Liver (tissue), 9 donors: ENCODE data around the gene DIAPH3. TPM values are rescaled to one million over a fixed set of nuclear protein-coding genes. Genes with fewer than 3 reads are reported as not detected.

ENCODE experiments used
- DNase-seq: peaks from one replicate; pipeline ENCODE4 v3.0.0-alpha.2; 2017; ENCODE audit warnings: low spot score
- H3K27ac ChIP-seq, 2 donors: one replicate each; pipeline ENCODE4 v1.7.0; 2013; ENCODE audit warnings: inconsistent platforms in 2 of 2, low read length in 2 of 2, control low read depth in 1 of 2, low read depth in 1 of 2, mild to moderate bottlenecking in 1 of 2
- H3K27me3 ChIP-seq, 4 donors: one replicate each; pipeline versions ENCODE4 v1.6.1 to v1.7.0; 2013; ENCODE audit warnings: low read length in 3 of 4, inconsistent platforms in 1 of 4, mild to moderate bottlenecking in 1 of 4, moderate library complexity in 1 of 4; ENCODE audit not compliant: control insufficient read depth in 4 of 4, insufficient read depth in 4 of 4
- H3K36me3 ChIP-seq, 4 donors: one replicate each; pipeline versions ENCODE4 v1.6.1 to v1.7.0; 2013; ENCODE audit warnings: low read length in 3 of 4, mild to moderate bottlenecking in 3 of 4, low read depth in 1 of 4, moderate library complexity in 1 of 4; ENCODE audit not compliant: control insufficient read depth in 4 of 4, insufficient read depth in 3 of 4
- H3K4me1 ChIP-seq, 4 donors: one replicate each; pipeline versions ENCODE4 v1.6.1 to v1.7.0; 2013; ENCODE audit warnings: low read length in 3 of 4, mild to moderate bottlenecking in 3 of 4, moderate library complexity in 1 of 4; ENCODE audit not compliant: control insufficient read depth in 4 of 4, insufficient read depth in 4 of 4
- H3K4me3 ChIP-seq, 3 donors: one replicate each; pipeline versions ENCODE4 v1.6.1 to v1.7.0; 2013; ENCODE audit warnings: low read length in 3 of 3, control low read depth in 1 of 3, low read depth in 1 of 3, mild to moderate bottlenecking in 1 of 3
- H3K9ac ChIP-seq, 2 donors: one replicate each; pipeline ENCODE4 v1.7.0; 2013; ENCODE audit warnings: low read length in 2 of 2, mild to moderate bottlenecking in 2 of 2, moderate library complexity in 2 of 2, control low read depth in 1 of 2, low read depth in 1 of 2
- H3K9me3 ChIP-seq, 4 donors: one replicate each; pipeline versions ENCODE4 v1.6.1 to v1.7.0; 2013; ENCODE audit warnings: low read length in 3 of 4; ENCODE audit not compliant: control insufficient read depth in 4 of 4
- ATF3 ChIP-seq: IDR thresholded peaks from 2 replicates; pipeline ENCODE4 v1.6.1; 2016; ENCODE audit warnings: antibody characterized with exemption
- EGR1 ChIP-seq, 2 donors: IDR thresholded peaks; 2 replicates each; pipeline ENCODE4 v1.6.1; 2016 to 2018; ENCODE audit warnings: antibody characterized with exemption in 2 of 2, low read depth in 2 of 2
- FOXA1 ChIP-seq: IDR thresholded peaks from 2 replicates; pipeline ENCODE4 v1.6.1; 2016; ENCODE audit warnings: antibody characterized with exemption
- FOXA2 ChIP-seq: IDR thresholded peaks from 2 replicates; pipeline ENCODE4 v1.6.1; 2016; ENCODE audit warnings: antibody characterized with exemption
- GABPA ChIP-seq, 2 donors: IDR thresholded peaks in 1 of 2; conservative IDR thresholded peaks in 1 of 2; 2 replicates each; pipeline ENCODE4 v1.6.1; 2016; ENCODE audit warnings: antibody characterized with exemption in 2 of 2, mild to moderate bottlenecking in 1 of 2, moderate library complexity in 1 of 2
- HNF4A ChIP-seq, 2 donors: conservative IDR thresholded peaks; 2 replicates each; pipeline ENCODE4 v1.6.1; 2016; ENCODE audit warnings: antibody characterized with exemption in 2 of 2, mild to moderate bottlenecking in 2 of 2
- JUND ChIP-seq, 2 donors: IDR thresholded peaks; 2 replicates each; pipeline ENCODE4 v1.6.1; 2016; ENCODE audit warnings: antibody characterized with exemption in 2 of 2
- NR2F2 ChIP-seq: IDR thresholded peaks from 2 replicates; pipeline ENCODE4 v1.6.1; 2016; ENCODE audit warnings: antibody characterized with exemption
- RAD21 ChIP-seq, 2 donors: IDR thresholded peaks; 2 replicates each; pipeline ENCODE4 v1.6.1; 2016; ENCODE audit warnings: antibody characterized with exemption in 2 of 2, mild to moderate bottlenecking in 2 of 2
- REST ChIP-seq: IDR thresholded peaks from 2 replicates; pipeline ENCODE4 v1.6.1; 2016; ENCODE audit warnings: antibody characterized with exemption, mild to moderate bottlenecking
- SP1 ChIP-seq: IDR thresholded peaks from 2 replicates; pipeline ENCODE4 v1.6.1; 2018; ENCODE audit warnings: antibody characterized with exemption, mild to moderate bottlenecking
- YY1 ChIP-seq: IDR thresholded peaks from 2 replicates; pipeline ENCODE4 v1.6.1; 2016; ENCODE audit warnings: antibody characterized with exemption, mild to moderate bottlenecking
- WGBS: extraction: QIAGEN DNeasy Blood & Tissue Kit; methylation state at CpG from one replicate; pipeline ENCODE4 v1.1.7; 2013; 5-methylcytosine and 5-hydroxymethylcytosine counted together
- polyA plus RNA-seq, 2 donors: library from polyadenylated mRNA; stranded (reverse) in 1 of 2; unstranded in 1 of 2; fragments of 200-250 nt in 1 of 2; fragments of >200 nt in 1 of 2; fragmentation: Nextera tagmentation in 1 of 2; extraction: Ambion mirVana in 1 of 2; gene quantifications; one replicate each; pipeline versions ENCODE4 v1.2.1 to v1.2.3, GENCODE V29; 2013 to 2015
- total RNA-seq, 2 donors: library from RNA; depleted of rRNA; stranded (reverse); fragments of >200 nt; gene quantifications; one replicate each; pipeline ENCODE4 v1.2.3, GENCODE V29; 2014
- donor health status: healthy.
- donor health status: healthy.
- donor health status: healthy.
- donor health status: healthy.
- donor health status: healthy.

The DIAPH3 gene
- total and polyA plus RNA-seq, 4 donors = 0.08 to 11.1 (median 0.27) TPM

- H3K36me3 ChIP-seq = no peaks in the 10 kb centered on the region
- H3K4me3 ChIP-seq = no peak overlapping the region
- DNase-seq = no peak
- H3K9ac ChIP-seq = no peak overlapping the region
- H3K27ac ChIP-seq = no peak overlapping the region
- TF ChIP-seq ATF3 = no peak
- no peak for TF ChIP-seq NR2F2
- H3K4me1 ChIP-seq = no peaks in the 10 kb centered on the region
- H3K9me3 ChIP-seq = no peaks in the 10 kb centered on the region
- no peaks in the 10 kb centered on the region for H3K27me3 ChIP-seq
- WGBS = 86% methylated on average over 2 of the region's 2 CpGs
Measured at GRCh38 chr13:60001889-60002288, 161.8 kb downstream of the DIAPH3 start.

- DNase-seq = no peak
- TF ChIP-seq HNF4A (conservative IDR thresholded peaks at IDR 0.05) (no peak), EGR1 (IDR thresholded peaks at IDR 0.05; ENCODE audit: low read depth in 2 of 2) (no peak), ATF3 (no peak), NR2F2 (no peak), FOXA2 (no peak), FOXA1 (no peak), REST (no peak)
- no peak overlapping the region for H3K27ac ChIP-seq
- no peak overlapping the region for H3K9ac ChIP-seq
- H3K9me3 ChIP-seq = no peaks in the 10 kb centered on the region
- no peaks in the 10 kb centered on the region for H3K36me3 ChIP-seq
- no peaks in the 10 kb centered on the region for H3K4me1 ChIP-seq
- no peaks in the 10 kb centered on the region for H3K27me3 ChIP-seq
- H3K4me3 ChIP-seq = no peak overlapping the region
Measured at GRCh38 chr13:60000976-60001375, 162.8 kb downstream of the DIAPH3 start.

- no peak overlapping the region for H3K4me3 ChIP-seq
- H3K4me1 ChIP-seq = no peaks in the 10 kb centered on the region
- H3K27me3 ChIP-seq = no peaks in the 10 kb centered on the region
- DNase-seq = no peak
- H3K9ac ChIP-seq = no peak overlapping the region
- no peaks in the 10 kb centered on the region for H3K36me3 ChIP-seq
- no peaks in the 10 kb centered on the region for H3K9me3 ChIP-seq
- TF ChIP-seq EGR1 (IDR thresholded peaks at IDR 0.05; ENCODE audit: low read depth in 2 of 2) (no peak), HNF4A (conservative IDR thresholded peaks at IDR 0.05) (no peak)
- no peak overlapping the region for H3K27ac ChIP-seq
Measured at GRCh38 chr13:60000081-60000480, 163.6 kb downstream of the DIAPH3 start.

- WGBS = 88% methylated on average over 1 of the region's 1 CpG
- no peak overlapping the region for H3K9ac ChIP-seq
- DNase-seq = no peak
- H3K4me3 ChIP-seq = no peak overlapping the region
- H3K27me3 ChIP-seq = no peaks in the 10 kb centered on the region
- H3K9me3 ChIP-seq = no peaks in the 10 kb centered on the region
- no peak overlapping the region for H3K27ac ChIP-seq
- no peaks in the 10 kb centered on the region for H3K4me1 ChIP-seq
- no peak for TF ChIP-seq HNF4A (conservative IDR thresholded peaks at IDR 0.05)
- no peak for TF ChIP-seq GABPA (IDR thresholded peaks at IDR 0.05 in 1 of 2, conservative IDR thresholded peaks at IDR 0.05 in 1 of 2)
- TF ChIP-seq JUND (IDR thresholded peaks at IDR 0.05) = no peak
- no peak for TF ChIP-seq SP1
- TF ChIP-seq YY1 = no peak
- no peak for TF ChIP-seq NR2F2
- TF ChIP-seq RAD21 (IDR thresholded peaks at IDR 0.05) = no peak
- H3K36me3 ChIP-seq = no peaks in the 10 kb centered on the region
Measured at GRCh38 chr13:59997976-59998375, 165.8 kb downstream of the DIAPH3 start.
